Adipocyte (in vitro differentiated cells): ENCODE measurements around the gene STIL.

Experiments
- DNase-seq: peaks from one replicate; pipeline ENCODE4 v3.0.0-alpha.2; 2015; ENCODE audit warnings: low read depth
- H3K27me3 ChIP-seq: replicated peaks from 2 replicates; pipeline ENCODE4 v1.7.0; 2013; ENCODE audit warnings: mild to moderate bottlenecking, low read length, moderate library complexity; ENCODE audit not compliant: control insufficient read depth, insufficient read depth
- H3K36me3 ChIP-seq: 2 replicates; pipeline ENCODE4 v1.7.0; 2013; ENCODE audit warnings: low read length, mild to moderate bottlenecking, moderate library complexity; ENCODE audit not compliant: control insufficient read depth, insufficient read depth, severe bottlenecking
- H3K4me1 ChIP-seq: 2 replicates; pipeline ENCODE4 v1.7.0; 2013; ENCODE audit warnings: mild to moderate bottlenecking, low read length, moderate library complexity; ENCODE audit not compliant: control insufficient read depth, insufficient read depth
- H3K4me3 ChIP-seq: 2 replicates; pipeline ENCODE4 v1.7.0; 2013; ENCODE audit warnings: mild to moderate bottlenecking, low read length, moderate library complexity
- H3K9ac ChIP-seq: 2 replicates; pipeline ENCODE4 v1.7.0; 2013; ENCODE audit warnings: mild to moderate bottlenecking, low read length, moderate library complexity
- H3K9me3 ChIP-seq: 2 replicates; pipeline ENCODE4 v1.7.0; 2013; ENCODE audit warnings: mild to moderate bottlenecking, low read length, moderate library complexity; ENCODE audit not compliant: control insufficient read depth

Gene STIL

DNA sequence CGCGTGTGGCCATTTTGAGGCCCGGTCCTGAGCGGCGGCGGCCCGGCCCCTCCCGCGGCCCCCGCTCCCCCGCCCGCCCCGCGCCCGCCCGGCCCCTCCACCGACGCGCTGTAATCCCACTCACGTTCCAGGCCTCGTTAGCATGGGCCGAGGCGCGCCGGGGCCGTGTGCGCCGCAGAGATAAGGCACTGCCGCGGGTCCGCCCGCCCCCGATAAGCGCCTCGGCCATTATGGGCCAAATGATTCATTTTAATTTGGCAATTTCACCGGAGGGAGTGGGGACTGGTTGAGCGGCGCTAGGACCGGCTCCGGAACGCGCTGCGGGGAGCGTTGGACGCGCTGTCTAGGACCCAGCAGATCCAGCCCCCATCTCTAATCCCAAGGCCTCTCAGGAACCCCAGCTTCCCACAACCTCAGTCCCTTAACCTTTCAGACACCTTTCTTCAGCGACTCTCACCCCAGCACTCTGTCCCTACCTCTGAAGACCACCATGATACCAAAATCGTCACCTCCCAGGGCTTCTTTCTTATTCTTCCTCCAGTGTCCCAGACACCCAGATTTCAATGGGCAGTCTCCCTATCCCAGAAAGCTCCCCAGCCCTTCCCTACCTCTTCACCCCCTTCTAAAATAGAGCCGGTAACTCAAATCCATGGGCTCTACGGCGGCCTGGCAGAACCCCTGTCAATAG lies 81.6 kb downstream of the STIL start, which contains the start of gene TAL1:
Gene TAL1, minus strand, starts transcription at position 39 of the 688 bp plus-strand sequence. CDS start 6,337 bp downstream, outside the sequence.
- Histone ChIP-seq H3K9me3 (no peaks in the 10 kb centered on the region), H3K4me1 (peaks cover 9% of the 10 kb centered on the region), H3K9ac (no peak within 1 kb of the TSS), H3K27me3 (peaks cover 70% of the 10 kb centered on the region), H3K4me3 (peak within 1 kb of the TSS; percentile 52), H3K36me3 (no peaks in the 10 kb centered on the region)
- no peak for DNase-seq

DNA sequence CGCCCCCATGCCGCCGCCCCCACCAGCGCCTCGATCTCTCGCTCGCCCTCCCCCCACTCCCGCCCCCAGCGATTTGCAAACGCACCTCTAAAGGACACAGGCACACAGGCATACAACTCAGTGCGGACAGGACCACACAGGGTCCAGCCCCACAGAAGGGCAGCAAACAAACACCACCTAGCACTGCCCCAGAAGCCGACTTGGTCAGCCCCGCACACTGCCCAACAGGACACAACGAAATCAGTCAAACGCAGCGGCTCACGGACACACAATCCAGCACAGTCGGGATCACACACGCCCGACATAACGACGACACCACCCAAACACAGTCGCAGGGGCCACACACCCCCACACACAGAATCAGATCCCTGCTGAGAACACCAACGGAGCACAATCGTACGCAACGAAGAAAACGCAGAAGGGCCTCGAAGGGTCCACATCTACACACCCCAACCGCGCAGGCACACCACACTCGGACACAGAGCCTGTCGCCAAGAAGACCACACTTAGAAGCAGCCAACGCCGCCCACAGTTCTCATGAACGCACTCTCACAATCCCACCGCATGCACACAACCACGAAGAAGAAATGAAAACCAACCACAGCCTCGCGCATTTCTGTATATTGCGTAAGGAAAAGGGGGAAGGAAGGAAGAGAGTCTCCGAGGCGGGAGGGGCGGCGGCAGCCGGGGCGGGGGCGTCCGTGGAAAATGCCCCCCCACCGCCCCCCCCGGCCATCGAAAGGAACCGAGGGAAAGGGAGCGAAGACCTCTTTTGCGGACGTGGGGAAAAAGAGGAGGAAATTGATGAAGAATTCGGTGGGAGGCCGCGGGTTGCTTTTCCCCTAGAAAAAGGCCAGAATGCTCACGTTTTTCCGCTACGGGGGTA lies 82.4 kb downstream of the STIL start:
- peaks cover 78% of the 10 kb centered on the region for H3K27me3 ChIP-seq
- H3K4me1 ChIP-seq: peaks cover 5% of the 10 kb centered on the region
- H3K9me3 ChIP-seq: no peaks in the 10 kb centered on the region
- DNase-seq: peak; percentile 39
- H3K4me3 ChIP-seq: peak overlapping the region; percentile 52
- no peak overlapping the region for H3K9ac ChIP-seq
- no peaks in the 10 kb centered on the region for H3K36me3 ChIP-seq

DNA sequence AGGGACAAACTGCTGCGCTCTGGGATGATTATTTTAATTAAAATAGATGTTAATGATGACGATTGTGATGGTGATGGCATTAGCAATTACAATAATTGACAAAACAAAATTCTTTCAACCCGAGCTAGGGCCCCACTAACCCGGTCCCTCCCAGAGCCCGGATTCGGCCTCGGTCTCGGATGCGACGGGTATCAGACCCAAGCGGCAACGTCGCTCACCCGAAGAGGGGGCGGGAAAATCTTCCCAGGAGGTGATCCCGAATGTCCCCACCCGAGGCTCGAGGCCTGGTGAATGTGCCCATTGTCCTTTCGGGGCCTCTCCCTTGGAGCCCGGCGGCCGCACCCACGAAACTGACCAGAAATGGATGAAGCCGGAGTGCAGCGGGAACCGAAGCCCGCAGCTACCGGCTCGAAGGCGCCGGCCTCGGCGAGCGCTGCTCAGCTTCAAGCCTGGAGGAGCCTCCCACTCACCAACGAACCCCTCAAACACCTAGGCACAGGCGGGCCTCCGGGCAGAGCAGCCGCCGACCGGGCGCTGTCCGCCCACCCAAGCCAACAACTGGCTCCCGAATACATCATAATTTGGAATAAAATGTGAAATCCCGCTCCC lies 83.2 kb downstream of the STIL start:
- H3K36me3 ChIP-seq: no peaks in the 10 kb centered on the region
- H3K4me3 ChIP-seq: no peak overlapping the region
- H3K9ac ChIP-seq: no peak overlapping the region
- peaks cover 5% of the 10 kb centered on the region for H3K4me1 ChIP-seq
- peaks cover 81% of the 10 kb centered on the region for H3K27me3 ChIP-seq
- no peaks in the 10 kb centered on the region for H3K9me3 ChIP-seq
- DNase-seq: no peak

DNA sequence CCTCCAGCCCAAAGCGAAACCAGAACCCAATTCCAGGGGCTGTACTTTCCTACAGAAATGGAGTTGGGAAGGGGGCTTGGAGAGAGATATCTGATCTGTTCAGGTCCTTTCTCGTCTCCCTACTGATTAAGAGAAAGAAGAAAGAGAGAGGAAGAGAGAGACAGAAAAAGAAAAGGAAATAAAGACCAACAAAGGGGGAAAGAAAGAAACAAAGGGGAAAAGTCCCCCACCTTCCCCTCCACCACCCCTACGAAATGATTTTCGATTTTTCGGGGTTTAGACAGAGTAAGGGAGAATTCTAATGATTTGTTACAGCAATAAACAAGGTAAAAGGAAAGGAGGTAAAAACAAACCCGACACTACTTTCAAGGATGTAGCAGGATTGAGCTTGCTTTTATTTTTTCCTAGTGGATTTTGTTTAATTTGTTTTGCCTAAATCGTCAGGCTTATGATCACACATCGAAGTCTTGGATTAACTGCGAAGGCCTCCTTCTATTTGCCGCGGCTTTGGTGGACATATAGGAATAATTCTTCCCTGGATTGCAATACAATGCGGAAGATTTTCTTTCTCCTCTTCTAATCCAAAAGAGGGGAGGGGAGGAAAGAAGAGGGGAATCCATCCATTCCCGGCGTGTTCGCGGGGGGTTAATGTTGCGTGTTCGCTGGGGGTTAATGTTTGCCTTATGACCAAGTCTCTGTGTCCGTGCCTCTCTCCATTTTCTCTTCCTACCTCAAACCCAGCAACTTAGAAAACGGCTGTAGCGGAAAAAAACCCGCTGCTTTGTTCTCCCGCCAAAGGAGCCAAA lies 83.9 kb downstream of the STIL start:
- Histone ChIP-seq H3K36me3 (no peaks in the 10 kb centered on the region), H3K27me3 (peaks cover 82% of the 10 kb centered on the region), H3K9me3 (no peaks in the 10 kb centered on the region), H3K4me1 (peaks cover 5% of the 10 kb centered on the region), H3K4me3 (no peak overlapping the region), H3K9ac (no peak overlapping the region)
- DNase-seq: no peak

DNA sequence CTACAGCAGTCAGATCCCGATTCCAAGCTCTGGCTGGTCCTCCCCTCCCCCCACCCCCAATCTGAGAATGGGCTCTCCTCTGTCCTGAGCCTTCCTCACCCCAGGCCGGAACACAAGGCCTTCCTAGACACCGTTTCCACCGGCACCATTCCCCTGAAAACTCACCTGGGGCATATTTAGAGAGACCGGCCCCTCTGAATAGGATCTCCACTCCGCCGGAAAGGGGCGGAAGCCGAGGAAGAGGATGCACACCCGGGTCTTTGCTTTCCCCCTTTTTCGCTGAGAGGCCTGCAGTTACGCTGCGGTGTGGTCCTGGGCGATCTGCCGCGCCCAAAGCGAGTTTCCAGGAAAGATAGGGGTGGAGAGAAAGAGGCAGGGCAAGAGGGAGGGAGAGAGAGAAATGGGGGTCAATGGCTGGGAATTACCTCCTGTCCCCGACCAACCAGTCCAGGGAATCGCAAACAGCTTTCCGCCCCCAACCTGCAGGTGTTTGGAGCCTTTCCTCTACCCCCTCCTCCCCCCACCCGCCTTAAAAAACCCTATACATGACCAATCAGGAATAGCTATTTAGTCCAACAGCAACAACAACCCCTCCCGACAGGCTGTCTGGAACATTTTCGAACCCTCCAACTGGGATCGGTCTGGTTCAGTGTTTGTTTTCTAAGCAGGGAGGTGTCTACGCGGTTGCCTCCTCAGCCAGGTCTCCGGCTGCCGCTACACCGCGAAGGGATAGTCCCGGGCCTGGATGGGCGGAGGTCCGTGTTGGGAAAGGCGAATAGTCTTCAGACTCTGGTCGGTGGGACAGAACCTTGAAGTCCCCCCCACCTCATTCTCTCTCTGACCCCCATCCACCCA lies 84.7 kb downstream of the STIL start:
- DNase-seq: no peak
- no peaks in the 10 kb centered on the region for H3K9me3 ChIP-seq
- no peak overlapping the region for H3K9ac ChIP-seq
- no peak overlapping the region for H3K4me3 ChIP-seq
- no peaks in the 10 kb centered on the region for H3K36me3 ChIP-seq
- H3K27me3 ChIP-seq: peaks cover 88% of the 10 kb centered on the region
- peaks cover 5% of the 10 kb centered on the region for H3K4me1 ChIP-seq

DNA sequence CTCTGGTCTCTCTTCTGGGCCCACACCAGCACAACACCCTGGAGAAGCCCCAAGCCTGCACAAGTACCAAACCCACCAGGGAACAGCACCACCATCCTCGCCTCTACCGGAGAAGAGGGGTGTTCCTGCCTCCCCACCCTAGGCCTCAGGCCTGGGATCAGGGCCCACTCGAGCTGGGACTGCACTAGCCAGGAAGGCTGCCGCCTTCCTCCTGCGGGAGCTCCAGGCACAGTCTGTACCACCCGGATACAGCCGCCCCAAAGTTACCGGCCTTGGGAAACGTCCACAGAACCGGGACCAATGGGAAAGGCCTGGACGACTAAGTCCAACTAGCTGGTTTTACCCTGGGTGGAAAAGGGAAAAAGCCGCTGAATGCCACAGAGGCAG lies 85.3 kb downstream of the STIL start:
- Histone ChIP-seq H3K36me3 (no peaks in the 10 kb centered on the region), H3K4me3 (no peak overlapping the region), H3K4me1 (peaks cover 5% of the 10 kb centered on the region), H3K9me3 (no peaks in the 10 kb centered on the region), H3K9ac (no peak overlapping the region), H3K27me3 (peaks cover 88% of the 10 kb centered on the region)
- no peak for DNase-seq

DNA sequence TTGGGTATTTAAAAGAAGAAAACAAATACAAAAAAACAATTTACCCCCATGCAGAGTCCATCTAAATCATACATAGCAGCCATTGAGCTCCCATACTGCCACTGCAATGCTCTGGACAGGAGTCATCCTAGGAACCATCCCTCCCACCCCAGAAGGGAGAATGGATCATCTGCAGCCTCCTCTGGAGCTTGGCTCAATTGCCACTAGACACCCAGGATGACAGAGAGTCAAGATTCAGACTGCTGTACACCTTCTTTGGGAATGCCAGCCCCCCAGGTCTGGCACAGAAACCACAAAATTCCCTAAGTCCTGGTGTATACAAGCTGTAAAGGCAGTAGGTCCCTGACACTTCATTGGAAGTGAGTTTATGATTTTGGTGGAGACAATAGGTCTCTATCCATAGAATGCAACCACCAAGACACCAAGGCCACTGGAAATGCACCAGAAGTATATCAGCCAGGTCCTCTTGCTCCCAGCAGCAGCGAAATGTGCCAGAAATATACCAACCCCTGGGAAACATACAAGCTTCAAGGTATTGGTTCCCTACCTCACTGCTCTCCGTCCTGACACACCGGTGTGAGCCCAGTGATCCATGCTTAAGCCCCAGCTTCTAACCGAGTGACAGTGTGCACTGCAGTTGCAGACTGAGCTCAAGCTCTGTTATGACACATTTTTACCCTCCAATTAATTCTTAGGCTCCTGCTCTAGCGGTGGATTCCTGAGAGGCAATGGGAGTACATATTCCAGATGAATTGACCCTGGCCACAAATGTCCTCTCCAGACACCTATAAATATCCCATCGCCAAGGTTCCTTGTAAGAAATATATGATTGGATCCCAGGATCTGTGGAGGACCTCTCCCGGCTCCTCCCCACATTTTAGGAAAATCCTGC lies 86.4 kb downstream of the STIL start:
- H3K4me1 ChIP-seq: peaks cover 5% of the 10 kb centered on the region
- no peak overlapping the region for H3K4me3 ChIP-seq
- peaks cover 88% of the 10 kb centered on the region for H3K27me3 ChIP-seq
- H3K9ac ChIP-seq: no peak overlapping the region
- no peaks in the 10 kb centered on the region for H3K36me3 ChIP-seq
- no peaks in the 10 kb centered on the region for H3K9me3 ChIP-seq
- no peak for DNase-seq

DNA sequence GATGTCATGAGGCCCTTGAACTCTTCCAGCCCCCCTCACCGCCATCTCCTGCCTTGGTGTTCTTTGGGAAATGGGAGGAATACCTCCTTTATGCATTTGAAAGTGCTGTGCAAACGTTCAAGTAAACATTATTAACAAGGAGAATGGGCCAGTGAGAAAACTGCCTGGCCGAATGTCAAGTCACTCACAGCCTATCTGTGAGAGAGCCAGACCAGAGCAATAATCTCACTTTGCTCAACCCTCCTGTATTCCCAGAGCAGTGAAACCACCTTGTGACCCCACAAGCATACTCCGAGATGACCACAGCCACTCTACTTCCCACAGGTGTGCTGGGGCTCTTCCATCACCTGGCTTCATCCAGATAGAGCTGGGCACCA lies 87.1 kb downstream of the STIL start:
- peaks cover 90% of the 10 kb centered on the region for H3K27me3 ChIP-seq
- H3K9me3 ChIP-seq: peaks cover 3% of the 10 kb centered on the region
- no peak overlapping the region for H3K4me3 ChIP-seq
- no peak for DNase-seq
- H3K36me3 ChIP-seq: no peaks in the 10 kb centered on the region
- peaks cover 4% of the 10 kb centered on the region for H3K4me1 ChIP-seq
- no peak overlapping the region for H3K9ac ChIP-seq

DNA sequence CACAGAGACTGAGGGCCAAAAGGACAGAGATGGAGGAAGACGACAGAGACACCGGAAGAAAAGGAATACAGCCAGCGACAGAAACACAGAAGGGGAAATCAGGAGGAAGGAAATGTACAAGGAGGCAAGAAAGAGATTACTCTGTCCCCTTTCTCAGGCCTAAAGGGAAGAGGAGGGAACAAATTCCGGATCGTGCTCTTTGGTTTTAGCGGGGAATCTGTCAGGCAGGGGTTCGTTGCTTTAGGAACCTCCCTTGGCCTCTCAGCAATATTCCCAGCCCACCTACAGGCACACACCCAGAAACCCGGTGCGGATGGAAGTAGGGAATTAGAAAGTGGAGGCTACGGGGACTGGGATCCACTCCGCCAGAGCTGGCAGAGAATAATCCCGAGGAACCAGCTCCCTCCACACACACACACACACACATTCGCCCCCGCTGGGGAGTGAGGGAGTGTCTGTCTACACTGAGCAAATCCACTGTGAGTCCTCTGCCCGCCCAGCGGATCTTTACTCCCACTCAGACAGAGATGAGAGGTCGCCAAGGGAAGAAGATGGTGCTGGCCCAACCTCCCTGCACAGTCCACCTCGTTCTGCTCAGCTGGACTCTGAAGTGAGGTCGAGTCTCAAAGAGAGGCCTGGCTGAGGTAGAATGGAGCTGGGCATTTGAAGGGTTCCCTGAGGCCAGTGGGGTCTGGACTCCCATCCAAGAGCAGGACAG lies 87.7 kb downstream of the STIL start:
- no peaks in the 10 kb centered on the region for H3K36me3 ChIP-seq
- no peak for DNase-seq
- H3K9me3 ChIP-seq: peaks cover 3% of the 10 kb centered on the region
- H3K4me1 ChIP-seq: no peaks in the 10 kb centered on the region
- H3K27me3 ChIP-seq: peaks cover 89% of the 10 kb centered on the region
- H3K9ac ChIP-seq: no peak overlapping the region
- H3K4me3 ChIP-seq: no peak overlapping the region
